Ishikawa (cell line): Measurements from ENCODE around the gene SLC29A2.

Experiments
- CEBPB ChIP-seq: IDR thresholded peaks from 2 replicates; pipeline ENCODE4 v1.6.1; 2012
- CREB1 ChIP-seq: IDR thresholded peaks from 2 replicates; pipeline ENCODE4 v1.6.1; 2012; ENCODE audit warnings: low read depth
- EGR1 ChIP-seq: IDR thresholded peaks from 2 replicates; pipeline ENCODE4 v1.6.1; 2012
- EP300 ChIP-seq: IDR thresholded peaks from 2 replicates; pipeline ENCODE4 v1.6.1; 2012; ENCODE audit warnings: borderline replicate concordance
- FOXM1 ChIP-seq: IDR thresholded peaks from 2 replicates; pipeline ENCODE4 v1.6.1; 2012; ENCODE audit warnings: low read depth, borderline replicate concordance
- NFIC ChIP-seq: IDR thresholded peaks from 2 replicates; pipeline ENCODE4 v1.6.1; 2012
- RAD21 ChIP-seq: IDR thresholded peaks from 2 replicates; pipeline ENCODE4 v1.6.1; 2012; ENCODE audit warnings: low read depth
- REST ChIP-seq: IDR thresholded peaks from 2 replicates; pipeline ENCODE4 v1.6.1; 2012; ENCODE audit warnings: low read depth, mild to moderate bottlenecking
- TCF12 ChIP-seq: IDR thresholded peaks from 2 replicates; pipeline ENCODE4 v1.6.1; 2012; ENCODE audit warnings: low read depth
- TEAD4 ChIP-seq: IDR thresholded peaks from 2 replicates; pipeline ENCODE4 v1.6.1; 2012
- YY1 ChIP-seq: IDR thresholded peaks from 2 replicates; pipeline ENCODE4 v1.6.1; 2012; ENCODE audit warnings: low read depth
- ZBTB7A ChIP-seq: IDR thresholded peaks from 2 replicates; pipeline ENCODE4 v1.6.1; 2012; ENCODE audit warnings: low read depth
- TF ChIP-seq, protein P1 (sequence below): IDR thresholded peaks from 2 replicates; pipeline ENCODE4 v1.6.1; 2012
- TF ChIP-seq, protein P2 (sequence below): IDR thresholded peaks from 2 replicates; pipeline ENCODE4 v1.6.1; 2012

DNA sequence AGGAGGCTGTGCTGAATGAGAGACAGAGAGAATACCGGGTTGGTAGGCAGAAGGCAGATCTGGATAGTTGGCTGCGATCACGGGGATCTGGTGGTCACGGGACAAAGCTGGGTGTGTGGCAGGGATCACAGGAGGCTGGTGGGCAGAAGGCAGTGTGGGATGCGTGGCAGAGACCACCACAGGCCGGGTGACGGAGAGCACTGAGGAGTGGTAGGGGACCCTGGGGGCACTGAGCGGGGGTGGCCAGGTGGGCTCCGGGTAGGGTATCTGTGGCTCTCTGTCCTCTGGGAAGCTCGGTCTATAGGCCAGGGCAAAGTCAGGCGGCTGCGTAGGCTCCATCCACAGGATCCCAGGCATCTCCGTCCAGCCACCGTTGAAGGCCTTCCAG, 56.1 kb downstream of the SLC29A2 start:
- no peak for TF ChIP-seq EP300
- TF ChIP-seq REST, result no peak
- TF ChIP-seq, protein P1, sequence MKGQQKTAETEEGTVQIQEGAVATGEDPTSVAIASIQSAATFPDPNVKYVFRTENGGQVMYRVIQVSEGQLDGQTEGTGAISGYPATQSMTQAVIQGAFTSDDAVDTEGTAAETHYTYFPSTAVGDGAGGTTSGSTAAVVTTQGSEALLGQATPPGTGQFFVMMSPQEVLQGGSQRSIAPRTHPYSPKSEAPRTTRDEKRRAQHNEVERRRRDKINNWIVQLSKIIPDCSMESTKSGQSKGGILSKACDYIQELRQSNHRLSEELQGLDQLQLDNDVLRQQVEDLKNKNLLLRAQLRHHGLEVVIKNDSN, result no peak
- no peak for TF ChIP-seq NFIC
- no peak for TF ChIP-seq CREB1
- TF ChIP-seq, protein P2, sequence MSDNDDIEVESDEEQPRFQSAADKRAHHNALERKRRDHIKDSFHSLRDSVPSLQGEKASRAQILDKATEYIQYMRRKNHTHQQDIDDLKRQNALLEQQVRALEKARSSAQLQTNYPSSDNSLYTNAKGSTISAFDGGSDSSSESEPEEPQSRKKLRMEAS, result no peak
- TF ChIP-seq EGR1, result no peak
- TF ChIP-seq RAD21, result no peak
- no peak for TF ChIP-seq YY1
- no peak for TF ChIP-seq TEAD4
- no peak for TF ChIP-seq FOXM1
- TF ChIP-seq ZBTB7A, result no peak
- no peak for TF ChIP-seq TCF12
- TF ChIP-seq CEBPB, result no peak
